ENCODE results near the gene GLIPR2. TPM values are rescaled to one million over a fixed set of nuclear protein-coding genes. Genes with fewer than 3 reads are reported as not detected.

The GLIPR2 gene
- total and polyA plus RNA-seq, 2 of the 13 experiments (the other 11 are each of a cell fraction or from before 2014, with no cell fraction given) = 0.08 to 0.42 TPM

GRCh38 chr9:36119476-36119875 is 17.1 kb upstream of the GLIPR2 start:
- Histone ChIP-seq H3K9me3 (ENCODE audit: low read length) (no peaks in the 10 kb centered on the region), H3K9ac (ENCODE audit: insufficient read depth, low read depth, low read length) (no peak overlapping the region), H3K4me2 (ENCODE audit: low read depth, low read length) (no peak overlapping the region), H4K20me1 (ENCODE audit: insufficient read depth, low read length) (no peaks in the 10 kb centered on the region), H3K27ac (ENCODE audit: extremely low read length, insufficient read depth, low read length) (no peak overlapping the region), H3K4me1 (ENCODE audit: insufficient read depth, low read length) (no peaks in the 10 kb centered on the region), H3K4me3 (replicated peaks in 1 of 3; ENCODE audit: insufficient read depth in 1 of 3, low read depth in 2 of 3, low read length in 3 of 3) (no peak overlapping the region), H3K27me3 (ENCODE audit: control insufficient read depth in 1 of 2, insufficient read depth in 2 of 2, low read length in 2 of 2) (peaks cover 0 to 2% of the 10 kb centered on the region in 2 experiments; a peak in 1 of 5 replicates), H2AFZ (ENCODE audit: low read length) (no peak overlapping the region), H3K79me2 (ENCODE audit: insufficient read depth, low read length) (no peaks in the 10 kb centered on the region), H3K36me3 (replicated peaks in 1 of 2; ENCODE audit: control insufficient read depth in 1 of 2, insufficient read depth in 2 of 2, low read length in 2 of 2) (no peaks in the 10 kb centered on the region)
- CTCF ChIA-PET (ENCODE audit: low intra/inter-chr PET ratio, low total read pairs) = no interaction called here
- DNase-seq (ENCODE audit: low spot score) = no peak
- FAIRE-seq = no peak
- in situ Hi-C loops (cut with HindIII; ENCODE audit: extremely low pct_ligation_motif_present, low pct_unique_long_range_greater_than_20kb) = no loop called here
- no TSS peak for BruUV-seq (replicated peaks)
- POLR2A ChIA-PET = no interaction called here
- intact Hi-C loops (cut with micrococcal nuclease; ENCODE audit: unreplicated experiment) = no loop called here
- WGBS (ENCODE audit: low lambda C conversion rate) = 60% methylated on average over 7 of the region's 7 CpGs
- ATAC-seq = no peak
- TF ChIP-seq ZNF17 (CRISPR knock-in tag; IDR thresholded peaks at IDR 0.05) = no peak
- TF ChIP-seq, protein P1, sequence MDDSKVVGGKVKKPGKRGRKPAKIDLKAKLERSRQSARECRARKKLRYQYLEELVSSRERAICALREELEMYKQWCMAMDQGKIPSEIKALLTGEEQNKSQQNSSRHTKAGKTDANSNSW (CRISPR knock-in tag; IDR thresholded peaks at IDR 0.05; ENCODE audit: borderline replicate concordance) = no peak

DNA sequence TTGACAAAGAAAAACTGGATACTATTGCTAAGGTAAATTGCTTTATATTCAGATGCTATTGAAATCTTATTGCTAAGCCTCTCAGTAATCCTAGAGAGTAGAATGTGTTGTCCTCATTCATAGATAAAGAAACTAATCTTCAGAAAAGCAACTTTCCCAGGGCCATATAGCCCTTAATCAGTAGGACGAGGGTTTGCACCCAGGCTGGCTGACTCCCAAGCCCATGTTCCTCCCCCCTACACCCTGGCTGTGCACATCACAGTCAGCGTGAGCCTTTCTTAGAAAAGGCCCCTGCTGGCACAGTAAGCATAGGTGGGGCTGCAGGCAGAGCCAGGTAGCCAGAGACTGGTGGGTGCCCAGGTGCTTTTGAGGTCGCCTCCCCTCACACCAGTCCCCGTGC is 15.8 kb upstream of the GLIPR2 start:
- no peak for TF ChIP-seq SP1 (IDR thresholded peaks at IDR 0.05)
- TF ChIP-seq SP1 (CRISPR knock-in tag; IDR thresholded peaks at IDR 0.05) = no peak
- no peak for TF ChIP-seq ZFAT (CRISPR knock-in tag; conservative IDR thresholded peaks at IDR 0.05)
- Histone ChIP-seq H3K4me1 (ENCODE audit: insufficient read depth, low read length) (no peaks in the 10 kb centered on the region; the same call in 1 of the 2 replicates), H3K9ac (ENCODE audit: insufficient read depth, low read depth, low read length) (no peak overlapping the region), H3K36me3 (replicated peaks in 1 of 2; ENCODE audit: control insufficient read depth in 1 of 2, insufficient read depth in 2 of 2, low read length in 2 of 2) (no peaks in the 10 kb centered on the region), H4K20me1 (ENCODE audit: insufficient read depth, low read length) (no peaks in the 10 kb centered on the region), H3K4me3 (replicated peaks in 1 of 3; ENCODE audit: insufficient read depth in 1 of 3, low read depth in 2 of 3, low read length in 3 of 3) (no peak overlapping the region), H3K4me2 (ENCODE audit: low read depth, low read length) (no peak overlapping the region), H3K27ac (ENCODE audit: extremely low read length, insufficient read depth, low read length) (no peak overlapping the region), H3K9me3 (ENCODE audit: low read length) (no peaks in the 10 kb centered on the region), H3K27me3 (ENCODE audit: control insufficient read depth in 1 of 2, insufficient read depth in 2 of 2, low read length in 2 of 2) (peaks cover 0 to 2% of the 10 kb centered on the region in 2 experiments; a peak in 1 of 5 replicates), H3K79me2 (ENCODE audit: insufficient read depth, low read length) (no peaks in the 10 kb centered on the region), H2AFZ (ENCODE audit: low read length) (no peak overlapping the region)
- no peak for FAIRE-seq
- in situ Hi-C loops (cut with HindIII; ENCODE audit: extremely low pct_ligation_motif_present, low pct_unique_long_range_greater_than_20kb) = no loop called here
- intact Hi-C loops (cut with micrococcal nuclease; ENCODE audit: unreplicated experiment) = no loop called here
- ChIA-PET POLR2A (no interaction called here), CTCF (ENCODE audit: low intra/inter-chr PET ratio, low total read pairs) (no interaction called here)
- ATAC-seq = no peak
- BruUV-seq (replicated peaks) = no TSS peak
- WGBS (ENCODE audit: low lambda C conversion rate) = 43% methylated on average over 4 of the region's 4 CpGs
- no peak for DNase-seq (ENCODE audit: low spot score)
